Measurements from ENCODE around the gene CD207.

DNA sequence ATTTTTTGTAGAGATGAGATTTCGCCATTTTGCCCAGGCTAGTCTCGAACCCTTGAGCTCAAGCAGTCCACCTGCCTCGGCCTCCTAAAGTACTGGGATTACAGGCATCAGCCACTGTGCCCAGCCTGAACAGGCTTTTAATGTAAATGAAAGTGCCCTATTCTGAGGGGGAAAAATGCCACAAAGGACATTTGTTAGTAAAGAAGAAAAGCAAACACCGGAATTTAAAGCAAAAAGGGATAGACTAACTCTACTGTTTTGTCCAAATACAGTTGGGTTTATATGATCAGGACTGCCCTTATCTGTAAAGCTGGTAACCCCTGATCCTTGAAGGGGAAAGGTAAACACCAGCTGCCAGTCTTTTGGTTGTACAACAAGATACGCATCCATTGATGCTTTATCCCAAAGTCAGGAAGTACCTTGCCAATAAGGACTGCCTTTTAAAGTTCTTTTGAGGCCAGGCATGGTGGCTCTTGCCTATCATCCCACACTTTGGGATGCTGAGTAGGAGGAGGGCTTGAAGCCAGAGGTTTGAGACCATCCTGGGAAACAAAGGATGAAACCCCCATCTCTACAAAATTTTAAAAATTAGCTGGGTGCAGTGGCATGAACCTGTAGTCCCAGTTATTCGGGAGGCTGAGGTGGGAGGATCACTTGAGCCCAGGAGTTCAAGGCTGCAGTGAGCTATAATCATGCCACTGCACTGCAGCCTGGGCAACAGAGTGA is 28.4 kb downstream of the CD207 start:
- TF ChIP-seq, protein P1, sequence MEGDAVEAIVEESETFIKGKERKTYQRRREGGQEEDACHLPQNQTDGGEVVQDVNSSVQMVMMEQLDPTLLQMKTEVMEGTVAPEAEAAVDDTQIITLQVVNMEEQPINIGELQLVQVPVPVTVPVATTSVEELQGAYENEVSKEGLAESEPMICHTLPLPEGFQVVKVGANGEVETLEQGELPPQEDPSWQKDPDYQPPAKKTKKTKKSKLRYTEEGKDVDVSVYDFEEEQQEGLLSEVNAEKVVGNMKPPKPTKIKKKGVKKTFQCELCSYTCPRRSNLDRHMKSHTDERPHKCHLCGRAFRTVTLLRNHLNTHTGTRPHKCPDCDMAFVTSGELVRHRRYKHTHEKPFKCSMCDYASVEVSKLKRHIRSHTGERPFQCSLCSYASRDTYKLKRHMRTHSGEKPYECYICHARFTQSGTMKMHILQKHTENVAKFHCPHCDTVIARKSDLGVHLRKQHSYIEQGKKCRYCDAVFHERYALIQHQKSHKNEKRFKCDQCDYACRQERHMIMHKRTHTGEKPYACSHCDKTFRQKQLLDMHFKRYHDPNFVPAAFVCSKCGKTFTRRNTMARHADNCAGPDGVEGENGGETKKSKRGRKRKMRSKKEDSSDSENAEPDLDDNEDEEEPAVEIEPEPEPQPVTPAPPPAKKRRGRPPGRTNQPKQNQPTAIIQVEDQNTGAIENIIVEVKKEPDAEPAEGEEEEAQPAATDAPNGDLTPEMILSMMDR (IDR thresholded peaks at IDR 0.05) = no peak
- TF ChIP-seq POLR2AphosphoS5 (IDR thresholded peaks at IDR 0.05) = no peak

Data from gastroesophageal sphincter (tissue), 3 donors.